Measurements from ENCODE around the gene PLEKHA4. TPM values are rescaled to one million over a fixed set of nuclear protein-coding genes. Genes with fewer than 3 reads are reported as not detected.

The PLEKHA4 gene
- total RNA-seq, 2 donors from 2014 or later: 6.6 to 7.0 TPM

DNA sequence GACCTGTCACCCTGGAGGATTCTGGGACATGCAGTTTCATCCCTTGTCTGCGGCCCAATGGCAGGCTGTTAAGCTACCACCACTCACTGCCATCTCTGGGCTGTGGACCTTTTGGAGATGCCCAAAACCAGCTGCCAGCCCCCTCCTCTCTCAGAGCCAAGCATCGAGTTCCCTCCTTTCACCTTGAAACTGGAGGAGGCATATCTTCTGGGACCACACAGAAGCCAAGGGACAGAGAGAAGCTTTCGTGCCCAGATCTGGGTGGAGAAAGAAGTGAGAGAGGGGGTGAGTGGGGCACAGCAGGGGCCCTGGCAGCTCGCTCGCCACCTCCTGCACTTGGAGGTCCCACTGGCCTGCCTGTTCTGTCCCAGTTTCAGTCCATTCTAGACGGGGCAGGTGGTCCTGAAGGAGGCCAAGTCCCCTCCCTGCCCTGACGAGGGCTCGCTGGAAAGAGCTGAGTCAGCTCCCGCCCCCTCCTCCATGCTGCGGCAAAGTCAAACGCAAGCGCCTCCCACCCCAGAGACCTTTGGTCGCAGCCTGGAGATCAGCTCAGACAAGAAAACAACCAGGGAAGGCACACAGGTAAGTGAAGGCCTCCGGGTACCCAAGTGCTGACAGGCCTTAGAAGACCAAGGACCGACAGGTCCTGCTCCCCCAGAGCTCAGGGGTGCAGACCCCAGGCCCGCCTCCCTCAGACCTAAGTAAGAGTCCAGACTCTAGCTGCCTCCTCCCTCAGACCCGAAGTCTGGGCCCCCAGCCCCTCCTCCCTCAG, 61.4 kb downstream of the PLEKHA4 start:
- Histone ChIP-seq H3K4me1 (ENCODE audit: control insufficient read depth, insufficient read depth, low read length) (peaks cover 4% of the 10 kb centered on the region), H3K27me3 (ENCODE audit: control insufficient read depth, insufficient read depth, low read length, poor library complexity, severe bottlenecking) (no peaks in the 10 kb centered on the region), H3K27ac (ENCODE audit: low read depth, low read length) (peak overlapping the region; percentile 49), H3K9ac (ENCODE audit: extremely low read depth, low read length, poor library complexity, severe bottlenecking) (no peak overlapping the region), H3K36me3 (ENCODE audit: control insufficient read depth, insufficient read depth, low read length) (peaks cover 10% of the 10 kb centered on the region), H3K9me3 (ENCODE audit: control insufficient read depth, low read length) (no peaks in the 10 kb centered on the region), H3K4me3 (ENCODE audit: low read length) (no peak overlapping the region)
- TF ChIP-seq, protein P1, sequence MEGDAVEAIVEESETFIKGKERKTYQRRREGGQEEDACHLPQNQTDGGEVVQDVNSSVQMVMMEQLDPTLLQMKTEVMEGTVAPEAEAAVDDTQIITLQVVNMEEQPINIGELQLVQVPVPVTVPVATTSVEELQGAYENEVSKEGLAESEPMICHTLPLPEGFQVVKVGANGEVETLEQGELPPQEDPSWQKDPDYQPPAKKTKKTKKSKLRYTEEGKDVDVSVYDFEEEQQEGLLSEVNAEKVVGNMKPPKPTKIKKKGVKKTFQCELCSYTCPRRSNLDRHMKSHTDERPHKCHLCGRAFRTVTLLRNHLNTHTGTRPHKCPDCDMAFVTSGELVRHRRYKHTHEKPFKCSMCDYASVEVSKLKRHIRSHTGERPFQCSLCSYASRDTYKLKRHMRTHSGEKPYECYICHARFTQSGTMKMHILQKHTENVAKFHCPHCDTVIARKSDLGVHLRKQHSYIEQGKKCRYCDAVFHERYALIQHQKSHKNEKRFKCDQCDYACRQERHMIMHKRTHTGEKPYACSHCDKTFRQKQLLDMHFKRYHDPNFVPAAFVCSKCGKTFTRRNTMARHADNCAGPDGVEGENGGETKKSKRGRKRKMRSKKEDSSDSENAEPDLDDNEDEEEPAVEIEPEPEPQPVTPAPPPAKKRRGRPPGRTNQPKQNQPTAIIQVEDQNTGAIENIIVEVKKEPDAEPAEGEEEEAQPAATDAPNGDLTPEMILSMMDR (conservative IDR thresholded peaks at IDR 0.05): no peak
- Mint-ChIP-seq H3K36me3 (ENCODE audit: low read depth) (peaks cover 13% of the 10 kb centered on the region), H3K9me3 (no peaks in the 10 kb centered on the region), H3K4me3 (no peak overlapping the region), H3K27ac (peak overlapping the region; percentile 4), H3K27me3 (ENCODE audit: insufficient read depth) (peaks cover 3% of the 10 kb centered on the region), H3K4me1 (peaks cover 28% of the 10 kb centered on the region)
- 60 to 67% methylated on average over 10 to 17 of the region's 17 CpGs for WGBS, 2 experiments (ENCODE audit: insufficient coverage in 1 of 2, insufficient read length in 1 of 2)
- DNase-seq: peak; percentile 76

GRCh38 chr19:48806518-48806817, 61.9 kb downstream of the PLEKHA4 start:
- peak overlapping the region; percentile 4 for H3K27ac Mint-ChIP-seq
- no peak overlapping the region for H3K4me3 Mint-ChIP-seq

DNA sequence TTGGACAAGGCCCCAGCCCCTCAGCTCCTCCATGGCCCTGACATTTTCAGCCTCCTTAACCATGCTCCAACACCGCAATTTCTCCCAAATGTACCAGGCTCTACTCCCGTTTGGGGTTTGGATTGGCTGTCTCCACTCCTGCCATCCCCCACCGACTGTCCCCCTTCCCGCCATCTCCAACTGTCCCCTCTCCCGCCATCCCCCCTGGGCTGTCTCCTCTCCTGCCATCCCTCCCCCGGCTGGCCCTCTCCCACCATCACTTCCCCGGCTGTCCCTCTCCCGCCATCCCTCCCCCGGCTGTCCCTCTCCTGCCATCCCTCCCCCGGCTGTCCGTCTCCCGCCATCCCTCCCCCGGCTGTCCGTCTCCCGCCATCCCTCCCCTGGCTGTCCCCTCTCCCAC, 63.0 kb downstream of the PLEKHA4 start:
- peaks cover 3% of the 10 kb centered on the region for H3K27me3 Mint-ChIP-seq (ENCODE audit: insufficient read depth)
- peaks cover 27% of the 10 kb centered on the region for H3K4me1 Mint-ChIP-seq
- no peak overlapping the region for H3K27ac Mint-ChIP-seq
- no peaks in the 10 kb centered on the region for H3K9me3 ChIP-seq (ENCODE audit: control insufficient read depth, low read length)
- no peaks in the 10 kb centered on the region for H3K27me3 ChIP-seq (ENCODE audit: control insufficient read depth, insufficient read depth, low read length, poor library complexity, severe bottlenecking)
- H3K4me1 ChIP-seq (ENCODE audit: control insufficient read depth, insufficient read depth, low read length): peaks cover 4% of the 10 kb centered on the region
- no peak overlapping the region for H3K27ac ChIP-seq (ENCODE audit: low read depth, low read length)
- 95 to 98% methylated on average over 5 to 6 of the region's 15 CpGs for WGBS, 2 experiments (ENCODE audit: insufficient coverage in 1 of 2, insufficient read length in 1 of 2)
- no peak for DNase-seq
- peaks cover 10% of the 10 kb centered on the region for H3K36me3 ChIP-seq (ENCODE audit: control insufficient read depth, insufficient read depth, low read length)
- no peaks in the 10 kb centered on the region for H3K9me3 Mint-ChIP-seq
- peaks cover 15% of the 10 kb centered on the region for H3K36me3 Mint-ChIP-seq (ENCODE audit: low read depth)
- no peak overlapping the region for H3K4me3 ChIP-seq (ENCODE audit: low read length)
- H3K4me3 Mint-ChIP-seq: no peak overlapping the region
- TF ChIP-seq, protein P1 (conservative IDR thresholded peaks at IDR 0.05): no peak
- no peak overlapping the region for H3K9ac ChIP-seq (ENCODE audit: extremely low read depth, low read length, poor library complexity, severe bottlenecking)

More at GRCh38 chr19:48806518-48806817, 61.9 kb downstream of the PLEKHA4 start:
- peaks cover 3% of the 10 kb centered on the region for H3K27me3 Mint-ChIP-seq (ENCODE audit: insufficient read depth)
- Histone ChIP-seq H3K4me3 (ENCODE audit: low read length) (no peak overlapping the region), H3K27ac (ENCODE audit: low read depth, low read length) (no peak overlapping the region), H3K9ac (ENCODE audit: extremely low read depth, low read length, poor library complexity, severe bottlenecking) (no peak overlapping the region), H3K9me3 (ENCODE audit: control insufficient read depth, low read length) (no peaks in the 10 kb centered on the region), H3K27me3 (ENCODE audit: control insufficient read depth, insufficient read depth, low read length, poor library complexity, severe bottlenecking) (no peaks in the 10 kb centered on the region), H3K4me1 (ENCODE audit: control insufficient read depth, insufficient read depth, low read length) (peaks cover 4% of the 10 kb centered on the region), H3K36me3 (ENCODE audit: control insufficient read depth, insufficient read depth, low read length) (peaks cover 10% of the 10 kb centered on the region)
- peaks cover 15% of the 10 kb centered on the region for H3K36me3 Mint-ChIP-seq (ENCODE audit: low read depth)
- TF ChIP-seq, protein P1 (conservative IDR thresholded peaks at IDR 0.05): no peak
- DNase-seq: peak; percentile 89
- H3K4me1 Mint-ChIP-seq: peaks cover 27% of the 10 kb centered on the region
- 10 to 77% methylated on average over 2 to 5 of the region's 5 CpGs for WGBS, 2 experiments (ENCODE audit: insufficient coverage in 1 of 2, insufficient read length in 1 of 2)
- no peaks in the 10 kb centered on the region for H3K9me3 Mint-ChIP-seq
